Sigmoid colon (tissue), 7 donors: ENCODE measurements around the gene MS4A18. TPM values are rescaled to one million over a fixed set of nuclear protein-coding genes. Genes with fewer than 3 reads are reported as not detected.

ENCODE experiments used
- DNase-seq: peaks from one replicate; pipeline ENCODE4 v3.0.0-alpha.2; 2019
- H3K27ac ChIP-seq, 4 donors: fragments of 200-600 bp; sonication (generic); one replicate each; pipeline ENCODE4 v1.5.1; 2016 to 2019; ENCODE audit warnings: mild to moderate bottlenecking in 1 of 4
- H3K27me3 ChIP-seq, 3 donors: fragments of 200-600 bp; sonication (generic); one replicate each; pipeline ENCODE4 v1.5.1; 2019; ENCODE audit warnings: mild to moderate bottlenecking in 1 of 3
- H3K36me3 ChIP-seq, 4 donors: fragments of 200-600 bp; sonication (generic); one replicate each; pipeline ENCODE4 v1.5.1; 2016 to 2019
- H3K4me1 ChIP-seq, 4 donors: fragments of 200-600 bp; sonication (generic); one replicate each; pipeline ENCODE4 v1.5.1; 2017 to 2019
- H3K4me3 ChIP-seq, 4 donors: fragments of 200-600 bp; sonication (generic); one replicate each; pipeline ENCODE4 v1.5.1; 2017 to 2019; ENCODE audit warnings: mild to moderate bottlenecking in 2 of 4, moderate library complexity in 1 of 4
- H3K9me3 ChIP-seq, 4 donors: fragments of 200-600 bp in 3 of 4; sonication (generic) in 3 of 4; one replicate each; pipeline versions ENCODE4 v1.5.1 to v1.6.1; 2013 to 2019
- EP300 ChIP-seq, 4 donors: sonication (generic); formaldehyde crosslinking; IDR thresholded peaks; one replicate each; pipeline ENCODE4 v1.6.1; 2017; ENCODE audit warnings: antibody characterized with exemption in 4 of 4
- POLR2A ChIP-seq, 2 donors: fragments of 450-650 bp; IDR thresholded peaks; one replicate each; pipeline ENCODE4 v1.6.1; 2016; ENCODE audit warnings: antibody characterized with exemption in 2 of 2, mild to moderate bottlenecking in 2 of 2, moderate library complexity in 2 of 2
- POLR2AphosphoS5 ChIP-seq, 4 donors: sonication (generic); formaldehyde crosslinking; IDR thresholded peaks; one replicate each; pipeline ENCODE4 v1.6.1; 2017; ENCODE audit warnings: antibody characterized with exemption in 4 of 4
- WGBS, 2 donors: extraction: QIAGEN DNeasy Blood & Tissue Kit; methylation state at CpG; one replicate each; pipeline ENCODE4 v1.1.7; 2013; 5-methylcytosine and 5-hydroxymethylcytosine counted together
- intact Hi-C: fragments of 100-400 bp; cut with DNase I; formaldehyde crosslinking; loops from one replicate; pipeline ENCODE4 v1.15.1; 2023
- polyA plus RNA-seq, 3 donors: library from polyadenylated mRNA; stranded (reverse); fragments of 200-250 nt; gene quantifications; one replicate each; pipeline ENCODE4 v1.2.3, GENCODE V29; 2013
- total RNA-seq, 4 donors: library from RNA; depleted of rRNA; stranded (reverse); fragments of >200 nt; gene quantifications; one replicate each; pipeline ENCODE4 v1.1.0, GENCODE V29; 2016
- TF ChIP-seq, protein P1 (sequence below), 4 experiments: fragments of 450-650 bp in 3 of 4; fragments of 200-600 bp in 1 of 4; IDR thresholded peaks; one replicate each; pipeline ENCODE4 v1.5.1; 2016 to 2019; ENCODE audit warnings: antibody characterized with exemption in 4 of 4, mild to moderate bottlenecking in 3 of 4, moderate library complexity in 2 of 4
- donor health status: healthy with polysubstance abuse.
- donor health status: Bipolar disorder and iron deficiency.
- donor health status: healthy.

Gene MS4A18
- total and polyA plus RNA-seq, 7 donors: 0.10 TPM; not detected in 6

DNA sequence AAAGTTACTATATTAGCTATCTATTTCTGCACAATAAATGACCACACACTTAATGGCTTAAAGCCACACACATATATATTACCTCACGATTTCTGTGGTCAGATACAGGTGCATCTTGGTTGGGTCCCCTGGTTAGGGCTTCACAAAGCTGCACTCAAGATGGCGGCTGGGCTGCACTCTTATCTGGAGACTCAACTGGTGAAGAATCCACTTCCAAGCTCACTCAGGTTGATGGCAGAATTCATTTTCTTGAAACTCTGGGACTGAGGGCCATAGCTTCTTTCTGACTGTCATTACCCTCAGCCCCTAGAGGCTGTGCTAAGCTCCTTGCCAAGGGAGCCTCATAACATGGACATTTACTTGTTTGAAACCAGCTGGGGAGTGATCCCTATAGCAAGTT, 55.5 kb downstream of the MS4A18 start:
- H3K4me3 ChIP-seq: no peak overlapping the region
- intact Hi-C loops: no loop called here
- no peaks in the 10 kb centered on the region for H3K27me3 ChIP-seq
- H3K36me3 ChIP-seq: no peaks in the 10 kb centered on the region
- TF ChIP-seq, protein P1, sequence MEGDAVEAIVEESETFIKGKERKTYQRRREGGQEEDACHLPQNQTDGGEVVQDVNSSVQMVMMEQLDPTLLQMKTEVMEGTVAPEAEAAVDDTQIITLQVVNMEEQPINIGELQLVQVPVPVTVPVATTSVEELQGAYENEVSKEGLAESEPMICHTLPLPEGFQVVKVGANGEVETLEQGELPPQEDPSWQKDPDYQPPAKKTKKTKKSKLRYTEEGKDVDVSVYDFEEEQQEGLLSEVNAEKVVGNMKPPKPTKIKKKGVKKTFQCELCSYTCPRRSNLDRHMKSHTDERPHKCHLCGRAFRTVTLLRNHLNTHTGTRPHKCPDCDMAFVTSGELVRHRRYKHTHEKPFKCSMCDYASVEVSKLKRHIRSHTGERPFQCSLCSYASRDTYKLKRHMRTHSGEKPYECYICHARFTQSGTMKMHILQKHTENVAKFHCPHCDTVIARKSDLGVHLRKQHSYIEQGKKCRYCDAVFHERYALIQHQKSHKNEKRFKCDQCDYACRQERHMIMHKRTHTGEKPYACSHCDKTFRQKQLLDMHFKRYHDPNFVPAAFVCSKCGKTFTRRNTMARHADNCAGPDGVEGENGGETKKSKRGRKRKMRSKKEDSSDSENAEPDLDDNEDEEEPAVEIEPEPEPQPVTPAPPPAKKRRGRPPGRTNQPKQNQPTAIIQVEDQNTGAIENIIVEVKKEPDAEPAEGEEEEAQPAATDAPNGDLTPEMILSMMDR (IDR thresholded peaks at IDR 0.05): no peak
- no peak for TF ChIP-seq POLR2A (IDR thresholded peaks at IDR 0.05)
- TF ChIP-seq POLR2AphosphoS5 (IDR thresholded peaks at IDR 0.05): no peak
- no peak for TF ChIP-seq EP300 (IDR thresholded peaks at IDR 0.05)
- no peak overlapping the region for H3K27ac ChIP-seq
- no peak for DNase-seq
- 89 to 92% methylated on average over 2 of the region's 2 CpGs for WGBS, 2 donors
- H3K9me3 ChIP-seq: no peaks in the 10 kb centered on the region
- peaks cover 0 to 9% (median 6%) of the 10 kb centered on the region in 4 donors for H3K4me1 ChIP-seq

DNA sequence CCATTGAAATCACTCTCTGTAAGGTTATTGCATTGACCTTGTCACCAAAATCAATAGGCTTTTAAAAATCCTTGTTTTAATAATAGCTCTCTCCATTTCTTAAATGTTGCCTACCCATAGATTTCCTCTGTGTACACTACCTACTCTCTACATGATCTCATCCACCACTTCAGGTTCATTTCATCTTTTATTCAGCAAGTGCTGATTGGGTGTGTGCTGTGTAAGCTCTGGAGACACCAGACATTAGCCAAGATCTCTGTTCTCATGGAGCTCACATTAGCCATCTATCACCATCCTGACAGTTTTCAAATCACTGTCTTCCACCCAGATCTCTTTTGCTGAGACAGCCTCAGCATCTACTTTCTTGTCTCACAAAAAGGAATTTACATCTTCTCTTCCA, 56.3 kb downstream of the MS4A18 start:
- Histone ChIP-seq H3K4me1 (peaks cover 0 to 2% (median 0%) of the 10 kb centered on the region in 4 donors), H3K27ac (no peak overlapping the region), H3K9me3 (no peaks in the 10 kb centered on the region), H3K4me3 (no peak overlapping the region), H3K36me3 (no peaks in the 10 kb centered on the region), H3K27me3 (no peaks in the 10 kb centered on the region)
- TF ChIP-seq POLR2AphosphoS5 (IDR thresholded peaks at IDR 0.05): no peak
- no peak for TF ChIP-seq EP300 (IDR thresholded peaks at IDR 0.05)
- intact Hi-C loops: no loop called here
- DNase-seq: no peak

DNA sequence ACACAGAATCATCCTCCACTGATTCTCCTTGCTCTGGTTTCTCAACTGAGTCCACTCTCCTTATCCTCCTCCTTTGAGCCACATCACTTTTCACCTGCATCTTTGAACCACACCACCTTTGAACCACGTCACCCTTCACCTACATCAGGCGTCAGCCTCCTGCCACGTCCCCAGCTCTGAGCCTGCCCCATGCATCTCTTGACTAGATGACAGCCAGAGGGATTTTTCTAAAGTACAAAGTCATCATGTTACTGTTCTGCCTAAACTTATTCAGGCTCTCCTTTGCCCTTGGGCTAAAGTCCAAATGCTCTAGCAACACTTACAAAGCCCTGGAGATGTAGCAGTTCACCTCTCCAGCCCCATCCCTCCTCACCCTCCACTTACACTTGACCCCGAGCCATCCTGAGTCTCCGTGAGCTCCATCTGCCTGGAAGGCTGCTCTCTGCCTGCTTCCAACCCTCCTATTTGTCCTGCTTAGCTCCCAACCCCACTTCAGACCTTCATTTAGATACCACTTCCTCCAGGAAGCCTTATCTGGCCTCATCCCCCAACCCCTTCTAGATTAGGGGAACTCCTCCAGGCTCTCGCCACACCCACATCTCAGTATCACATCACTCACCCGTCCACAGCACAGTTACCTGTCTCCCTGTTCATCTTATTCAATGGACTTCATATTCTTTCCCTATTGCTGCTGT, 56.9 kb downstream of the MS4A18 start:
- intact Hi-C loops: no loop called here
- DNase-seq: no peak
- 69 to 83% methylated on average over 7 of the region's 7 CpGs for WGBS, 2 donors
- Histone ChIP-seq H3K4me3 (no peak overlapping the region), H3K27me3 (no peaks in the 10 kb centered on the region), H3K9me3 (no peaks in the 10 kb centered on the region), H3K4me1 (peaks cover 0 to 2% (median under 1%) of the 10 kb centered on the region in 4 donors), H3K27ac (no peak overlapping the region), H3K36me3 (no peaks in the 10 kb centered on the region)
- TF ChIP-seq EP300 (IDR thresholded peaks at IDR 0.05) (no peak), POLR2AphosphoS5 (IDR thresholded peaks at IDR 0.05) (no peak), POLR2A (IDR thresholded peaks at IDR 0.05) (no peak)
- TF ChIP-seq, protein P1 (IDR thresholded peaks at IDR 0.05): no peak

DNA sequence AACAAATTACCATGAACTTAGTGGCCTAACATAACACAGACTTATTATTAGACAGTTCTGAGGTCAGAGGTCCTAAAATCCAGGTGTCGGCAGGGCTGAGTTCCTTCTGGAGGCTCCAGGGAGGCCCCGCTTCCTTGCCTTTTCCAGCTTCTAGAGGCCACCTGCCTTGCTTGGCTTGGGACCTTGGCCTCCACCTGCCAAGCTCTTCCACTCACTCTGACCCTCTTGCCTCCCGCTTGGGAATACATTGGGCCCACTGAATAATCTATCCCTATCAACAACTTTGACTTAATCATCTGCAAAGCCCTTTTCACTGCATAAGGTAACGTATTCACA, 57.4 kb downstream of the MS4A18 start:
- no peaks in the 10 kb centered on the region for H3K9me3 ChIP-seq
- H3K36me3 ChIP-seq: no peaks in the 10 kb centered on the region
- peaks cover 0 to 7% (median 5%) of the 10 kb centered on the region in 4 donors for H3K4me1 ChIP-seq
- H3K4me3 ChIP-seq: no peak overlapping the region
- WGBS, 2 donors: 96% methylated on average over 4 of the region's 4 CpGs
- DNase-seq: no peak
- H3K27me3 ChIP-seq: no peaks in the 10 kb centered on the region
- intact Hi-C loops: no loop called here
- TF ChIP-seq EP300 (IDR thresholded peaks at IDR 0.05) (no peak), POLR2A (IDR thresholded peaks at IDR 0.05) (no peak), POLR2AphosphoS5 (IDR thresholded peaks at IDR 0.05) (no peak)
- TF ChIP-seq, protein P1 (IDR thresholded peaks at IDR 0.05): no peak
- H3K27ac ChIP-seq: no peak overlapping the region

DNA sequence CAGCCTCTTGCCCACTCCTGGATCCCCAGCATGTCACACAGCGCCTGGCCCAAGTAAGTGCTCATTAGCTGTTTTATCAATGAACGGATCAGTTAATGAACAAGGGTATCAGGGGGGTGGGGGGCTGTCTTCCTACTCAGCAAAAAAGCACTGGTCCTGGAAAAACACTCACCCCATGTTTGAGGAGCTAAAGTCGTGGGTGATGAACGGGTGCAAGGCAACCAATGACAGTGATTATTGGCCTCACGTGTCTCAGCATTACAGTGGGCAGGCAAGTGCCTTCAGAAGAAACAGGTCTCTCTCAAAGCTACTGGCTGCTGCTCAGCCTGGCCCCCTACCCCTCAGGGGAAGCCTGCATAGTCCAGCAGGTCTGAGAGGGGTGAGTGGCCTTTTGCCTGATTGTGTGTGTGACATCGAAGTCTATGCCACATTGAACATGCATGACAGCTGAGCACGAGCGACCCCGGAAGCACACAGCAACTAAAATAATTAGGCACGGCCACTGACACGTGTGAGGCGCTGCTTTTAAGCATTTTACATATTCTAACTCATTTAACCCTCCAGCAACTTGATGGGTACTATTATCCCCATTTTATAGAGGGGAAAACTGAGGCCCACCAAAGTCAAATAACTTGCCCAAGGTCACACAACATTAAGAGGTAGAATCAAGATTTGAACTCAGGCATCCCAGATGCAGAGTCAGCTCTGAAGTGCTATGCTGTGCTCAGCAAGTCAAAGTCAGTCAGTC, 58.0 kb downstream of the MS4A18 start:
- no peak for DNase-seq
- intact Hi-C loops: no loop called here
- 88 to 90% methylated on average over 12 of the region's 12 CpGs for WGBS, 2 donors
- Histone ChIP-seq H3K36me3 (no peaks in the 10 kb centered on the region), H3K4me3 (no peak overlapping the region), H3K27me3 (no peaks in the 10 kb centered on the region), H3K27ac (no peak overlapping the region), H3K9me3 (no peaks in the 10 kb centered on the region), H3K4me1 (peaks cover 0 to 14% (median 12%) of the 10 kb centered on the region in 4 donors)
- TF ChIP-seq POLR2AphosphoS5 (IDR thresholded peaks at IDR 0.05) (no peak), EP300 (IDR thresholded peaks at IDR 0.05) (no peak), POLR2A (IDR thresholded peaks at IDR 0.05) (no peak)
- TF ChIP-seq, protein P1 (IDR thresholded peaks at IDR 0.05): no peak
